ENCODE measurements around the gene OCA2. TPM values are rescaled to one million over a fixed set of nuclear protein-coding genes. Genes with fewer than 3 reads are reported as not detected.

Gene OCA2
- total RNA-seq, 1 experiment from 2014 or later, result 0.13 TPM

- intact Hi-C loops (cut with micrococcal nuclease; ENCODE audit: unreplicated experiment) (no loop called here), in situ Hi-C loops (cut with HindIII; ENCODE audit: low pct_unique_long_range_greater_than_20kb, low sequenced_read_pairs) (no loop called here)
- H3K4me3 ChIP-seq (ENCODE audit: low read depth in 2 of 2, low read length in 2 of 2), result no peak overlapping the region
- H3K4me1 ChIP-seq (ENCODE audit: control insufficient read depth, insufficient read depth, low read length), result no peaks in the 10 kb centered on the region
- H3K27me3 ChIP-seq (ENCODE audit: control insufficient read depth, insufficient read depth, low read length), result no peaks in the 10 kb centered on the region
- no peak overlapping the region for H3K27ac ChIP-seq (ENCODE audit: low read length)
- BruUV-seq (replicated peaks), result no TSS peak
- ATAC-seq (no peak), DNase-seq (ENCODE audit: low read depth, low spot score) (no peak)
- H3K9me3 ChIP-seq (ENCODE audit: control insufficient read depth, insufficient read depth, low read depth, low read length), result no peaks in the 10 kb centered on the region
- CTCF ChIA-PET, result no interaction called here
- TF ChIP-seq REST (IDR thresholded peaks at IDR 0.05; ENCODE audit: insufficient read depth in 1 of 2, low read depth in 2 of 2, low read length in 1 of 2), result no peak
- no peak for TF ChIP-seq TCF7L2 (IDR thresholded peaks at IDR 0.05; ENCODE audit: low read depth, low read length)
- TF ChIP-seq SIN3A (IDR thresholded peaks at IDR 0.05; ENCODE audit: borderline replicate concordance, insufficient read depth, low read depth, low read length), result no peak
- no peak for TF ChIP-seq POLR2AphosphoS5 (IDR thresholded peaks at IDR 0.05; ENCODE audit: low read depth, low read length)
- TF ChIP-seq, protein P1, sequence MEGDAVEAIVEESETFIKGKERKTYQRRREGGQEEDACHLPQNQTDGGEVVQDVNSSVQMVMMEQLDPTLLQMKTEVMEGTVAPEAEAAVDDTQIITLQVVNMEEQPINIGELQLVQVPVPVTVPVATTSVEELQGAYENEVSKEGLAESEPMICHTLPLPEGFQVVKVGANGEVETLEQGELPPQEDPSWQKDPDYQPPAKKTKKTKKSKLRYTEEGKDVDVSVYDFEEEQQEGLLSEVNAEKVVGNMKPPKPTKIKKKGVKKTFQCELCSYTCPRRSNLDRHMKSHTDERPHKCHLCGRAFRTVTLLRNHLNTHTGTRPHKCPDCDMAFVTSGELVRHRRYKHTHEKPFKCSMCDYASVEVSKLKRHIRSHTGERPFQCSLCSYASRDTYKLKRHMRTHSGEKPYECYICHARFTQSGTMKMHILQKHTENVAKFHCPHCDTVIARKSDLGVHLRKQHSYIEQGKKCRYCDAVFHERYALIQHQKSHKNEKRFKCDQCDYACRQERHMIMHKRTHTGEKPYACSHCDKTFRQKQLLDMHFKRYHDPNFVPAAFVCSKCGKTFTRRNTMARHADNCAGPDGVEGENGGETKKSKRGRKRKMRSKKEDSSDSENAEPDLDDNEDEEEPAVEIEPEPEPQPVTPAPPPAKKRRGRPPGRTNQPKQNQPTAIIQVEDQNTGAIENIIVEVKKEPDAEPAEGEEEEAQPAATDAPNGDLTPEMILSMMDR (IDR thresholded peaks at IDR 0.05), result no peak
- H3K36me3 ChIP-seq (ENCODE audit: control insufficient read depth, insufficient read depth, low read length), result no peaks in the 10 kb centered on the region
- POLR2A ChIA-PET, result no interaction called here
Observed at GRCh38 chr15:28075573-28075972, 23.5 kb downstream of the OCA2 start.

DNA sequence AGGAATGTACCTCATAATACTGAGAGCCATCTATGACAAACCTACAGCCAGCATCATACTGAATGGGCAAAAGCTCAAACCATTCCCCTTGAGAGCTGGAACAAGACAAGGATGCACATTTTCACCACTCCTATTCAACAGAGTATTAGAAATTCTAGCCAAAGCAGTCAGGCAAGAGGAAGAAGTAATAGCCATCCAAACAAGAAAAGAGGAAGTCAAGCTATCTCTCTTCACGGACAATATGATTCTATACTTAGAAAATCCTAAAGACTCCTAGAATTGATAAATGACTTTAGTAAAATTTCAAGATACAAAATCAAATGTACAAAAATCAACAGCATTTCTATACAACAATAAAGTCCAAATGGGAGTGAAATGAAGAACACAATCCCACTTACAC lies 30.2 kb downstream of the OCA2 start:
- no peaks in the 10 kb centered on the region; the same call in 1 of the 2 replicates for H3K27me3 ChIP-seq (ENCODE audit: control insufficient read depth, insufficient read depth, low read length)
- no peak for TF ChIP-seq POLR2AphosphoS5 (IDR thresholded peaks at IDR 0.05; ENCODE audit: low read depth, low read length)
- intact Hi-C loops (cut with micrococcal nuclease; ENCODE audit: unreplicated experiment) (no loop called here), in situ Hi-C loops (cut with HindIII; ENCODE audit: low pct_unique_long_range_greater_than_20kb, low sequenced_read_pairs) (no loop called here)
- CTCF ChIA-PET, result no interaction called here
- ATAC-seq, result no peak
- DNase-seq (ENCODE audit: low read depth, low spot score), result no peak
- H3K36me3 ChIP-seq (ENCODE audit: control insufficient read depth, insufficient read depth, low read length), result no peaks in the 10 kb centered on the region
- BruUV-seq (replicated peaks), result no TSS peak
- no peak overlapping the region for H3K27ac ChIP-seq (ENCODE audit: low read length)
- H3K4me1 ChIP-seq (ENCODE audit: control insufficient read depth, insufficient read depth, low read length), result no peaks in the 10 kb centered on the region
- POLR2A ChIA-PET, result no interaction called here
- H3K4me3 ChIP-seq (ENCODE audit: low read depth in 2 of 2, low read length in 2 of 2), result no peak overlapping the region
- no peaks in the 10 kb centered on the region for H3K9me3 ChIP-seq (ENCODE audit: control insufficient read depth, insufficient read depth, low read depth, low read length)

GRCh38 chr15:28066231-28066630 lies 32.9 kb downstream of the OCA2 start:
- H3K36me3 ChIP-seq (ENCODE audit: control insufficient read depth, insufficient read depth, low read length), result no peaks in the 10 kb centered on the region
- in situ Hi-C loops (cut with HindIII; ENCODE audit: low pct_unique_long_range_greater_than_20kb, low sequenced_read_pairs) (no loop called here), intact Hi-C loops (cut with micrococcal nuclease; ENCODE audit: unreplicated experiment) (no loop called here)
- no peak overlapping the region for H3K4me3 ChIP-seq (ENCODE audit: low read depth in 2 of 2, low read length in 2 of 2)
- TF ChIP-seq POLR2AphosphoS5 (IDR thresholded peaks at IDR 0.05; ENCODE audit: low read depth, low read length), result no peak
- no peak for TF ChIP-seq REST (IDR thresholded peaks at IDR 0.05; ENCODE audit: insufficient read depth in 1 of 2, low read depth in 2 of 2, low read length in 1 of 2)
- TF ChIP-seq, protein P1 (IDR thresholded peaks at IDR 0.05), result no peak
- DNase-seq (ENCODE audit: low read depth, low spot score) (no peak), ATAC-seq (no peak)
- POLR2A ChIA-PET, result no interaction called here
- CTCF ChIA-PET, result no interaction called here
- no peaks in the 10 kb centered on the region; the same call in 1 of the 2 replicates for H3K27me3 ChIP-seq (ENCODE audit: control insufficient read depth, insufficient read depth, low read length)
- no TSS peak for BruUV-seq (replicated peaks)
- no peak overlapping the region for H3K27ac ChIP-seq (ENCODE audit: low read length)
- no peaks in the 10 kb centered on the region for H3K9me3 ChIP-seq (ENCODE audit: control insufficient read depth, insufficient read depth, low read depth, low read length)
- H3K4me1 ChIP-seq (ENCODE audit: control insufficient read depth, insufficient read depth, low read length), result no peaks in the 10 kb centered on the region

Data from Panc1 (cell line).